Vagina (tissue), 2 donors: ENCODE results near the gene AGBL4. TPM values are rescaled to one million over a fixed set of nuclear protein-coding genes. Genes with fewer than 3 reads are reported as not detected.

Experiments
- DNase-seq, 2 donors: peaks; one replicate each; pipeline ENCODE4 v3.0.0-alpha.2; 2017; ENCODE audit errors: extremely low spot score in 2 of 2
- H3K27ac ChIP-seq: fragments of 200-600 bp; sonication (generic); one replicate; pipeline ENCODE4 v1.5.1; 2019
- H3K27me3 ChIP-seq: fragments of 200-600 bp; sonication (generic); one replicate; pipeline ENCODE4 v1.5.1; 2019
- H3K36me3 ChIP-seq, 2 donors: fragments of 200-600 bp; sonication (generic); one replicate each; pipeline ENCODE4 v1.5.1; 2017 to 2019
- H3K4me1 ChIP-seq: fragments of 200-600 bp; sonication (generic); one replicate; pipeline ENCODE4 v1.5.1; 2019
- H3K4me3 ChIP-seq, 2 donors: fragments of 200-600 bp; sonication (generic); 1 replicate in 1 of 2; 2 replicates in 1 of 2; pipeline ENCODE4 v1.5.1; 2016 to 2019
- H3K9me3 ChIP-seq: fragments of 200-600 bp; sonication (generic); one replicate; pipeline ENCODE4 v1.5.1; 2019
- POLR2A ChIP-seq, 2 donors: fragments of 450-650 bp; IDR thresholded peaks; one replicate each; pipeline ENCODE4 v1.6.1; 2017; ENCODE audit warnings: antibody characterized with exemption in 2 of 2, mild to moderate bottlenecking in 2 of 2, moderate library complexity in 2 of 2
- POLR2AphosphoS5 ChIP-seq, 2 donors: sonication (generic); formaldehyde crosslinking; IDR thresholded peaks; one replicate each; pipeline ENCODE4 v1.9.0; 2017; ENCODE audit warnings: antibody characterized with exemption in 2 of 2, mild to moderate bottlenecking in 2 of 2, low read depth in 1 of 2; ENCODE audit not compliant: insufficient read depth in 1 of 2
- intact Hi-C: fragments of 100-400 bp; cut with DNase I; formaldehyde crosslinking; loops from one replicate; pipeline ENCODE4 v1.15.1; 2023
- total RNA-seq: library from RNA; depleted of rRNA; stranded (reverse); fragments of >200 nt; gene quantifications from one replicate; pipeline ENCODE4 v1.2.3, GENCODE V29; 2016
- TF ChIP-seq, protein P1 (sequence below), 3 experiments: fragments of 450-650 bp in 2 of 3; fragments of 200-600 bp in 1 of 3; sonication (generic) in 1 of 3; IDR thresholded peaks; one replicate each; pipeline ENCODE4 v1.5.1; 2017 to 2019; ENCODE audit warnings: antibody characterized with exemption in 3 of 3, mild to moderate bottlenecking in 2 of 3, moderate library complexity in 2 of 3

Gene AGBL4
- total RNA-seq, 1 donor from 2014 or later = not detected

DNA sequence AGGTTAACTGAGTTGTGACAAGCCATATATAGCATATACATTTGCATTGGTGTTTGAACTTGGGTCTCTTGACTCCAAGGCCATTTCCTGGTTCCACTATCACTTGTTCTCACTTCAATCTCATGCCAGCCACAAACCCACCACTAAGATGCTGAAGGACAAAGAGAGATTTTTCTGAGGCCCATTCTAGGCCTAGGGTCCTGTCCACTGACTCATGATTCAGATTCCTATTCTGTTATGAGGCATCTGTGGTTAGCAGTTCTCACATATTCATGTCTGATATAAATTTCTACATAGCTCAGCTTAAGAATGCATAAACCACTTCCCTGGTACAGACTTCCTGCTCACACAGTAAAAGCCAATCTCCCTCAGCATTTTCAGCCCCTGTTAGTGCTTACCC lies 921.0 kb downstream of the AGBL4 start:
- H3K27ac ChIP-seq = no peak overlapping the region
- no peak for DNase-seq
- no peaks in the 10 kb centered on the region for H3K9me3 ChIP-seq
- intact Hi-C loops = no loop called here
- no peaks in the 10 kb centered on the region for H3K36me3 ChIP-seq
- TF ChIP-seq, protein P1, sequence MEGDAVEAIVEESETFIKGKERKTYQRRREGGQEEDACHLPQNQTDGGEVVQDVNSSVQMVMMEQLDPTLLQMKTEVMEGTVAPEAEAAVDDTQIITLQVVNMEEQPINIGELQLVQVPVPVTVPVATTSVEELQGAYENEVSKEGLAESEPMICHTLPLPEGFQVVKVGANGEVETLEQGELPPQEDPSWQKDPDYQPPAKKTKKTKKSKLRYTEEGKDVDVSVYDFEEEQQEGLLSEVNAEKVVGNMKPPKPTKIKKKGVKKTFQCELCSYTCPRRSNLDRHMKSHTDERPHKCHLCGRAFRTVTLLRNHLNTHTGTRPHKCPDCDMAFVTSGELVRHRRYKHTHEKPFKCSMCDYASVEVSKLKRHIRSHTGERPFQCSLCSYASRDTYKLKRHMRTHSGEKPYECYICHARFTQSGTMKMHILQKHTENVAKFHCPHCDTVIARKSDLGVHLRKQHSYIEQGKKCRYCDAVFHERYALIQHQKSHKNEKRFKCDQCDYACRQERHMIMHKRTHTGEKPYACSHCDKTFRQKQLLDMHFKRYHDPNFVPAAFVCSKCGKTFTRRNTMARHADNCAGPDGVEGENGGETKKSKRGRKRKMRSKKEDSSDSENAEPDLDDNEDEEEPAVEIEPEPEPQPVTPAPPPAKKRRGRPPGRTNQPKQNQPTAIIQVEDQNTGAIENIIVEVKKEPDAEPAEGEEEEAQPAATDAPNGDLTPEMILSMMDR (IDR thresholded peaks at IDR 0.05) = no peak
- TF ChIP-seq POLR2A (IDR thresholded peaks at IDR 0.05) (no peak), POLR2AphosphoS5 (IDR thresholded peaks at IDR 0.05; ENCODE audit: insufficient read depth in 1 of 2, low read depth in 1 of 2) (no peak)
- no peak overlapping the region for H3K4me3 ChIP-seq
- no peaks in the 10 kb centered on the region for H3K27me3 ChIP-seq
- H3K4me1 ChIP-seq = no peaks in the 10 kb centered on the region

DNA sequence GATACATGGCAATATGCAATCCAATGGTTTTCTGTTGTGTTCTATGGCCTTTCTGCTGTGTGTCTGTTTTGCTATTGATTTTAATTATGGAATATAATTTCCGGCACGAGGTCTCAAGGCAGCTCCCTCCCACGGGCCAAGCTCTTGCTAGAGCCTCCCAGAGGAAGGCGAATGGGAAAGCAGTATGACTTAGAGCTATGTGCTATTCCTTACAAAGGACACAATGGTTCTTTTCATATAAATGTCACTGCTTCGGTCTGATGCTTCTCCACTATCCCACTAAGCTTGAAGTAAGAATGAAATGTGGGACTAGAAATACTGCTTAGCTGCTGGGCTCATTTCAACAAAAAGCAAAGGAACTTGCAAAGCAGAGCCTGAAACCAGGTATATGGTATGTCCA lies 924.9 kb downstream of the AGBL4 start:
- H3K27ac ChIP-seq = no peak overlapping the region
- TF ChIP-seq POLR2A (IDR thresholded peaks at IDR 0.05) (no peak), POLR2AphosphoS5 (IDR thresholded peaks at IDR 0.05; ENCODE audit: insufficient read depth in 1 of 2, low read depth in 1 of 2) (no peak)
- TF ChIP-seq, protein P1 (IDR thresholded peaks at IDR 0.05) = no peak
- no peaks in the 10 kb centered on the region for H3K27me3 ChIP-seq
- H3K9me3 ChIP-seq = no peaks in the 10 kb centered on the region
- no peaks in the 10 kb centered on the region for H3K36me3 ChIP-seq
- intact Hi-C loops = no loop called here
- H3K4me1 ChIP-seq = no peaks in the 10 kb centered on the region
- H3K4me3 ChIP-seq = no peak overlapping the region
- DNase-seq = no peak

DNA sequence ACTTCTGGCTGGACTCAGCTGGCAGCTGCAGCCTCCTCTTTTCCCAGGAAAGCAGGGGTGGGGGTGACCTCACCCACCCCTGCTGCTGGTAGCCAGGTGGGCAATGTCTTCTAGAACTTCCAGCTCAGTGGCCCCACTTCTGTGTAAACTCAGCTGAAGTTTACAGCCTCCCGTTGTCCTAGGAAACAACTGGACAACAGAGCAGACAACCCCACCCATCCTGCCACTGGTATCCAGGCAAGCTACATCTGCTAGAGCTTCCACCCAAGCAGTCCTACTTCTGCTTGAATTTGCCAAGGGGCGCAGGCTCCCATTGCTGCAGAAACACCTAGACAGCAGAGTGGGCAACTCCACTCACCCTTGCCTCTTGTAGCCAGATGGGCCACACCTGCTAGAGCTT lies 937.4 kb downstream of the AGBL4 start:
- no peak for TF ChIP-seq POLR2A (IDR thresholded peaks at IDR 0.05)
- H3K27ac ChIP-seq = no peak overlapping the region
- no peaks in the 10 kb centered on the region for H3K4me1 ChIP-seq
- H3K36me3 ChIP-seq = no peaks in the 10 kb centered on the region
- H3K27me3 ChIP-seq = no peaks in the 10 kb centered on the region
- intact Hi-C loops = no loop called here
- no peaks in the 10 kb centered on the region for H3K9me3 ChIP-seq
- DNase-seq = no peak
- no peak overlapping the region for H3K4me3 ChIP-seq

DNA sequence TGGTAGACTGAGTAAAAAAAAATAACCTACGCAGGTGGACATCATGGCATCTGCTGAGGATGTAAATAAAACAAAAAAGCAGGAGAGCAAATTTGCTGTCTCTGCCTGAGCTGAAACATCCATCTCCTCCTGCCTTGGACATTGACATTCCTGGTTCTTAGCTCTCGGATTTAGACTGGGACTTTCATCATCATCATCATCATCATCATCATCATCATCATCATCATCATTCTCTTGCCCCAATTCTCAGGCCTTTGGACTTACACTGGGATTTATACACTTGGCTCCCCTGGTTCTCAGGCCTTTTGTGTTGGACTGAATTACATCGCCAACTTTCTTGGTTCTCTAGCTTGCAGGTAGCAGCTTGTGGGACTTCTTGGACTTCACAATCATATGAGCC lies 938.7 kb downstream of the AGBL4 start:
- Histone ChIP-seq H3K4me1 (no peaks in the 10 kb centered on the region), H3K27ac (no peak overlapping the region), H3K4me3 (no peak overlapping the region), H3K27me3 (no peaks in the 10 kb centered on the region), H3K9me3 (no peaks in the 10 kb centered on the region), H3K36me3 (no peaks in the 10 kb centered on the region)
- TF ChIP-seq POLR2A (IDR thresholded peaks at IDR 0.05) (no peak), POLR2AphosphoS5 (IDR thresholded peaks at IDR 0.05; ENCODE audit: insufficient read depth in 1 of 2, low read depth in 1 of 2) (no peak)
- TF ChIP-seq, protein P1 (IDR thresholded peaks at IDR 0.05) = no peak
- intact Hi-C loops = no loop called here
- DNase-seq = no peak

DNA sequence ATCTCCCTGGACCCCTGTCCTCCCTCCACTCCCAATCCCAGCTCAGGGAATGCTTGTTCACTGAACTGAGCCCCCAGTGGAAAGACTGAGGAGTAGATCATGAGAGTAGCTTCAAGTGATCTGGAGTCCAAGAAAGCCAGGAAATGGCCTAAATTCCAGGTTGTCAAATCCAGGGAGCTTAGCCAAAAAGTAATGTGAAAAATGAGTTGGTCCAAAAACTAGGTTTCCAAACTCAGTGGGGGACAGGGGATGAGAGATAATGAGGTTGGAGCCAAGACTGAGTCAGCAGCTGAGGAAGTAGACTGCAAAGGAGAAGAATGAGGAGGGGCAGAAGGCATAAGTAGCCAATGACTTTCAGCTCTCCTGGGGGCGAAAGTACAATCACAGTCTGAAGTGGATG lies 963.0 kb downstream of the AGBL4 start:
- H3K4me3 ChIP-seq = no peak overlapping the region
- H3K4me1 ChIP-seq = no peaks in the 10 kb centered on the region
- no peaks in the 10 kb centered on the region for H3K27me3 ChIP-seq
- no peak overlapping the region for H3K27ac ChIP-seq
- TF ChIP-seq, protein P1 (IDR thresholded peaks at IDR 0.05) = no peak
- TF ChIP-seq POLR2AphosphoS5 (IDR thresholded peaks at IDR 0.05; ENCODE audit: insufficient read depth in 1 of 2, low read depth in 1 of 2) = no peak
- TF ChIP-seq POLR2A (IDR thresholded peaks at IDR 0.05) = no peak
- H3K9me3 ChIP-seq = no peaks in the 10 kb centered on the region
- DNase-seq = no peak
- no peaks in the 10 kb centered on the region for H3K36me3 ChIP-seq
- intact Hi-C loops = no loop called here

DNA sequence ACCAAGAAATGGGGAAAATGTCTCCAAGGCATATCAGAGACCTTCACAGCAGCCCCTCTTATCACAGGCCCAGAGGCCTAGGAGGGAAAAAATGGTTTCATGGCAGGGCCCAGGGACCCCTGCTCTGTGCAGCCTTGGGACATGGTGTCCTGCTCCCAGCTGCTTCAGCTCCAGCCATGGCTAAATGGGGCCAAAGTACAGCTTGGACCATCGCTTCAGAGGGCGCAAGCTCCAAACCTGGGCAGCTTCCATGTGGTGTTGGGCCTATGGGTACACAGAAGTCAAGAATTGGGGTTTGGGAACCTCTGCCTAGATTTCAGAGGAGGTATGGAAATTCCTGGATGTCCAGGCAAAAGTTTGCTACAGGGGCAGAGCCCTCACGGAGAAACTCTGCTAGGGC lies 964.7 kb downstream of the AGBL4 start:
- intact Hi-C loops = no loop called here
- no peak for TF ChIP-seq POLR2A (IDR thresholded peaks at IDR 0.05)
- TF ChIP-seq, protein P1 (IDR thresholded peaks at IDR 0.05) = no peak
- TF ChIP-seq POLR2AphosphoS5 (IDR thresholded peaks at IDR 0.05; ENCODE audit: insufficient read depth in 1 of 2, low read depth in 1 of 2) = no peak
- Histone ChIP-seq H3K4me1 (no peaks in the 10 kb centered on the region), H3K9me3 (no peaks in the 10 kb centered on the region), H3K27ac (no peak overlapping the region), H3K27me3 (no peaks in the 10 kb centered on the region), H3K36me3 (no peaks in the 10 kb centered on the region), H3K4me3 (no peak overlapping the region)
- no peak for DNase-seq
